ENCODE measurements around the gene SYT5.
"Not testable (repeated sequence)": the region's sequence is repeated elsewhere in the genome, so short reads cannot be mapped to it uniquely, and the experiment has no call there.

SYT5 gene

GRCh38 chr19:55189403-55189835 lies 9.3 kb upstream of the SYT5 start:
- no peak for DNase-seq
- H3K27me3 Mint-ChIP-seq = peaks cover 38% of the 10 kb centered on the region
- peaks cover 21% of the 10 kb centered on the region for H3K4me1 Mint-ChIP-seq
- H3K9me3 Mint-ChIP-seq = no peaks in the 10 kb centered on the region
- H3K27ac Mint-ChIP-seq = no peak overlapping the region
- no peaks in the 10 kb centered on the region for H3K36me3 Mint-ChIP-seq
- no peak overlapping the region for H3K4me3 Mint-ChIP-seq
- CTCF ChIA-PET = interaction anchor here (1.2 kb wide), 1 partner anchor 14 kb away, joined by 4 read pairs; no protein-coding TSS in a partner anchor

GRCh38 chr19:55188625-55189024 lies 8.5 kb upstream of the SYT5 start:
- Mint-ChIP-seq H3K9me3 (no peaks in the 10 kb centered on the region), H3K27me3 (peaks cover 36% of the 10 kb centered on the region), H3K27ac (no peak overlapping the region), H3K36me3 (no peaks in the 10 kb centered on the region), H3K4me3 (no peak overlapping the region), H3K4me1 (peaks cover 23% of the 10 kb centered on the region)
- CTCF ChIA-PET = interaction anchor here (0.9 to 1.2 kb wide), 2 partner anchors 14 to 48 kb away, joined by 4 to 7 read pairs; no protein-coding TSS in a partner anchor
- DNase-seq = peak; percentile 30

GRCh38 chr19:55186080-55186479 lies 6.0 kb upstream of the SYT5 start:
- peaks cover 43% of the 10 kb centered on the region for H3K27me3 Mint-ChIP-seq
- DNase-seq = no peak
- CTCF ChIA-PET = no interaction called here

GRCh38 chr19:55181740-55182139 lies 1.7 kb upstream of the SYT5 start:
- no peak overlapping the region for H3K4me3 Mint-ChIP-seq
- H3K36me3 Mint-ChIP-seq = no peaks in the 10 kb centered on the region
- CTCF ChIA-PET = no interaction called here
- H3K27me3 Mint-ChIP-seq = peaks cover 84% of the 10 kb centered on the region
- H3K9me3 Mint-ChIP-seq = no peaks in the 10 kb centered on the region
- no peak overlapping the region for H3K27ac Mint-ChIP-seq
- DNase-seq = no peak
- H3K4me1 Mint-ChIP-seq = peaks cover 29% of the 10 kb centered on the region

More at GRCh38 chr19:55186080-55186479, 6.0 kb upstream of the SYT5 start:
- Mint-ChIP-seq H3K36me3 (no peaks in the 10 kb centered on the region), H3K4me1 (peaks cover 23% of the 10 kb centered on the region), H3K4me3 (no peak overlapping the region), H3K9me3 (no peaks in the 10 kb centered on the region), H3K27ac (no peak overlapping the region)

GRCh38 chr19:55178781-55179599 lies 1.1 kb downstream of the SYT5 start:
- Mint-ChIP-seq H3K4me1 (peaks cover 29% of the 10 kb centered on the region), H3K36me3 (no peaks in the 10 kb centered on the region), H3K4me3 (peak overlapping the region; percentile 56), H3K27me3 (peaks cover 93% of the 10 kb centered on the region), H3K9me3 (peaks cover 6% of the 10 kb centered on the region), H3K27ac (peak overlapping the region; percentile 62)
- CTCF ChIA-PET = no interaction called here
- DNase-seq = peak; percentile 96

GRCh38 chr19:55176076-55176475 lies 4.0 kb downstream of the SYT5 start:
- H3K4me1 Mint-ChIP-seq = peaks cover 41% of the 10 kb centered on the region
- H3K36me3 Mint-ChIP-seq = peaks cover 1% of the 10 kb centered on the region
- peaks cover 6% of the 10 kb centered on the region for H3K9me3 Mint-ChIP-seq
- H3K27ac Mint-ChIP-seq = no peak overlapping the region
- peaks cover 100% of the 10 kb centered on the region for H3K27me3 Mint-ChIP-seq
- H3K4me3 Mint-ChIP-seq = no peak overlapping the region
- CTCF ChIA-PET = interaction anchor here (1.3 to 1.4 kb wide), 2 partner anchors 10 to 83 kb away, joined by 3 to 5 read pairs; partner anchors contain the start of genes DNAAF3 and PPP6R1
- DNase-seq = no peak

GRCh38 chr19:55175117-55175867 lies 4.8 kb downstream of the SYT5 start:
- CTCF ChIA-PET = interaction anchor here (0.9 to 1.4 kb wide), 4 partner anchors 9 to 84 kb away, joined by 3 to 5 read pairs (median 4); partner anchors contain the start of genes DNAAF3 and PPP6R1
- peaks cover 100% of the 10 kb centered on the region for H3K27me3 Mint-ChIP-seq
- no peak overlapping the region for H3K4me3 Mint-ChIP-seq
- H3K36me3 Mint-ChIP-seq = peaks cover 1% of the 10 kb centered on the region
- H3K27ac Mint-ChIP-seq = no peak overlapping the region
- H3K4me1 Mint-ChIP-seq = peaks cover 37% of the 10 kb centered on the region
- H3K9me3 Mint-ChIP-seq = peaks cover 6% of the 10 kb centered on the region
- no peak for DNase-seq

- Mint-ChIP-seq H3K4me3 (peak overlapping the region; percentile 56), H3K9me3 (peaks cover 6% of the 10 kb centered on the region), H3K4me1 (peaks cover 31% of the 10 kb centered on the region), H3K27me3 (peaks cover 100% of the 10 kb centered on the region), H3K27ac (no peak overlapping the region), H3K36me3 (peaks cover 1% of the 10 kb centered on the region)
- CTCF ChIA-PET = interaction anchor here (0.9 to 1.5 kb wide), 4 partner anchors 14 to 330 kb away, joined by 3 to 4 read pairs (median 3); no protein-coding TSS in a partner anchor
- no peak for DNase-seq
These were observed 5.5 kb downstream of the SYT5 start for GRCh38 chr19:55174425-55175116.

GRCh38 chr19:55173714-55174409 lies 6.2 kb downstream of the SYT5 start:
- DNase-seq = peak; percentile 67
- H3K4me1 Mint-ChIP-seq = peaks cover 26% of the 10 kb centered on the region
- H3K27ac Mint-ChIP-seq = no peak overlapping the region
- peaks cover 6% of the 10 kb centered on the region for H3K9me3 Mint-ChIP-seq
- H3K36me3 Mint-ChIP-seq = peaks cover 1% of the 10 kb centered on the region
- H3K27me3 Mint-ChIP-seq = peaks cover 100% of the 10 kb centered on the region
- CTCF ChIA-PET = interaction anchor here (1.0 to 1.5 kb wide), 3 partner anchors 14 to 330 kb away, joined by 3 read pairs; no protein-coding TSS in a partner anchor
- H3K4me3 Mint-ChIP-seq = peak overlapping the region; percentile 56

- CTCF ChIA-PET = interaction anchor here (1.2 to 1.5 kb wide), 2 partner anchors 14 to 130 kb away, joined by 3 read pairs; no protein-coding TSS in a partner anchor
- Mint-ChIP-seq H3K27me3 (peaks cover 100% of the 10 kb centered on the region), H3K9me3 (peaks cover 6% of the 10 kb centered on the region), H3K36me3 (peaks cover 1% of the 10 kb centered on the region), H3K27ac (no peak overlapping the region), H3K4me3 (peak overlapping the region; percentile 56), H3K4me1 (peaks cover 21% of the 10 kb centered on the region)
- no peak for DNase-seq
These were observed 6.8 kb downstream of the SYT5 start for GRCh38 chr19:55173186-55173713.

- peaks cover 1% of the 10 kb centered on the region for H3K36me3 Mint-ChIP-seq
- peaks cover 21% of the 10 kb centered on the region for H3K4me1 Mint-ChIP-seq
- H3K27ac Mint-ChIP-seq = no peak overlapping the region
- H3K9me3 Mint-ChIP-seq = peaks cover 6% of the 10 kb centered on the region
- peak overlapping the region; percentile 47 for H3K4me3 Mint-ChIP-seq
- H3K27me3 Mint-ChIP-seq = peaks cover 99% of the 10 kb centered on the region
- DNase-seq = no peak
- CTCF ChIA-PET = interaction anchor here (1.2 kb wide), 1 partner anchor 13 kb away, joined by 3 read pairs; no protein-coding TSS in a partner anchor
These were observed 7.3 kb downstream of the SYT5 start for GRCh38 chr19:55172741-55173140.

- H3K4me3 Mint-ChIP-seq, H3K9me3 Mint-ChIP-seq, CTCF ChIA-PET, H3K27ac Mint-ChIP-seq, H3K36me3 Mint-ChIP-seq, DNase-seq: not testable (repeated sequence)
- peaks cover 21% of the 10 kb centered on the region for H3K4me1 Mint-ChIP-seq
- H3K27me3 Mint-ChIP-seq = peaks cover 99% of the 10 kb centered on the region
These were observed 7.8 kb downstream of the SYT5 start for GRCh38 chr19:55172318-55172717.

GRCh38 chr19:55171440-55171839 lies 8.6 kb downstream of the SYT5 start:
- Mint-ChIP-seq H3K4me1 (peaks cover 28% of the 10 kb centered on the region), H3K4me3 (no peak overlapping the region), H3K27ac (no peak overlapping the region), H3K36me3 (peaks cover 6% of the 10 kb centered on the region), H3K9me3 (peaks cover 6% of the 10 kb centered on the region), H3K27me3 (peaks cover 99% of the 10 kb centered on the region)
- DNase-seq = no peak
- CTCF ChIA-PET = no interaction called here

Data from activated naive CD4-positive, alpha-beta T cell treated with anti-CD3 and anti-CD28 coated beads, Interleukin-2, amount 10 ng/mL, durations not matched to agents 7 days and 5 days (primary cell).